GM12892 (cell line): ENCODE data around the gene ST6GALNAC6.

Source experiments
- POLR2A ChIP-seq: IDR thresholded peaks from 2 replicates; pipeline ENCODE4 v1.6.1; 2011; ENCODE audit warnings: low read depth, low read length, control low read depth
- POLR2AphosphoS5 ChIP-seq: IDR thresholded peaks from 2 replicates; pipeline ENCODE4 v1.6.1; 2011; ENCODE audit warnings: low read depth, low read length, control low read depth
- TAF1 ChIP-seq: IDR thresholded peaks from 2 replicates; pipeline ENCODE4 v1.6.1; 2011; ENCODE audit warnings: low read depth, mild to moderate bottlenecking, control low read depth, low read length, borderline replicate concordance

DNA sequence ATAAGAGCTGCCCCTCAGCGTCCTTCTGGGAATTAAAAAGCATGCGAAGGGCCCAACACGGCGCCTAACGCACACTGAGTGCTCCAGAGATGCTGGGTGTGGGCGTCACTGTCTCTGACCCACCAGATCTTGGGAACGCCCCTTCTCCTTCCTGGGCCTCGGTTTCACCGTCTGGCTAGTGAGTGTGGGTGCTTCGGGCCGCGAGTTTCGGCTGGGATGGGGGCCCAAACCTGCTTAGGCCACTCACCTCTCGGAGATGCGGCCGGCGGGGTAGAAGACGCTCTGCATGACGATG lies 27.4 kb upstream of the ST6GALNAC6 start:
- no peak for TF ChIP-seq POLR2AphosphoS5
- TF ChIP-seq POLR2A, result no peak
- TF ChIP-seq TAF1, result no peak
